HG02852 (cell line): Measurements from ENCODE around the gene PLXND1.

Experiments
- ATAC-seq: cut with Tn5 transposase; IDR thresholded peaks from one replicate; pipeline ENCODE4 v1.9.1; 2021; ENCODE audit warnings: mild to moderate bottlenecking, moderate library complexity; ENCODE audit not compliant: unreplicated experiment

Gene PLXND1

GRCh38 chr3:129514110-129514509 is 92.4 kb downstream of the PLXND1 start:
- ATAC-seq = no peak

- no peak for ATAC-seq
These were observed 92.8 kb downstream of the PLXND1 start for GRCh38 chr3:129513705-129514104.

GRCh38 chr3:129512595-129512994 is 93.9 kb downstream of the PLXND1 start:
- no peak for ATAC-seq

GRCh38 chr3:129507181-129507831 is 99.2 kb downstream of the PLXND1 start:
- no peak for ATAC-seq

GRCh38 chr3:129506231-129506742 is 100.2 kb downstream of the PLXND1 start:
- ATAC-seq = no peak

- ATAC-seq = no peak
These were observed 101.1 kb downstream of the PLXND1 start for GRCh38 chr3:129505341-129505740.
